Calu3 (cell line): Measurements from ENCODE around the gene IL17RC. TPM values are rescaled to one million over a fixed set of nuclear protein-coding genes. Genes with fewer than 3 reads are reported as not detected.
A peak's percentile ranks its signal among the peaks of the same experiment; 100 is the strongest.
"Not testable (repeated sequence)": the region's sequence is repeated elsewhere in the genome, so short reads cannot be mapped to it uniquely, and the experiment has no call there.

Source experiments
- BruUV-seq: library from RNA; stranded (reverse); fragments of 400-500 nt; replicated peaks from 2 replicates; lab custom pipeline; 2021; lab: Mats Ljungman, UMichigan
- CTCF ChIA-PET: fragments of 300-600 bp; sonication (Branson Sonifier 250); formaldehyde crosslinking; loops from one replicate; lab custom pipeline; 2022; ENCODE audit warnings: antibody characterized with exemption; lab: Charles Lee
- DNase-seq: peaks from one replicate; pipeline ENCODE4 v3.0.0; 2022
- H3K27ac Mint-ChIP-seq: one replicate; pipeline ENCODE4 v1.8.0; 2022; ENCODE audit warnings: mixed read lengths; ENCODE audit not compliant: unreplicated experiment
- H3K27me3 Mint-ChIP-seq: one replicate; pipeline ENCODE4 v1.8.0; 2022; ENCODE audit warnings: mixed read lengths; ENCODE audit not compliant: unreplicated experiment
- H3K36me3 Mint-ChIP-seq: one replicate; pipeline ENCODE4 v1.8.0; 2022; ENCODE audit warnings: mild to moderate bottlenecking, moderate library complexity, mixed read lengths; ENCODE audit not compliant: insufficient read depth, unreplicated experiment
- H3K4me1 Mint-ChIP-seq: one replicate; pipeline ENCODE4 v1.8.0; 2022; ENCODE audit warnings: mild to moderate bottlenecking, low read depth, mixed read lengths; ENCODE audit not compliant: unreplicated experiment
- H3K4me3 Mint-ChIP-seq: one replicate; pipeline ENCODE4 v1.8.0; 2022; ENCODE audit warnings: mild to moderate bottlenecking, low read depth, moderate library complexity, mixed read lengths; ENCODE audit not compliant: unreplicated experiment
- H3K9me3 Mint-ChIP-seq: one replicate; pipeline ENCODE4 v1.8.0; 2022; ENCODE audit warnings: low read depth, mixed read lengths; ENCODE audit not compliant: unreplicated experiment
- CTCF ChIP-seq: fragments of 200-600 bp; IDR thresholded peaks from one replicate; pipeline ENCODE4 v1.8.0; 2022; ENCODE audit warnings: antibody characterized with exemption; ENCODE audit not compliant: unreplicated experiment
- intact Hi-C: fragments of 100-400 bp; cut with micrococcal nuclease; formaldehyde crosslinking; loops from one replicate; pipeline ENCODE4 v1.10.0; 2022; ENCODE audit not compliant: unreplicated experiment
- total RNA-seq: library from RNA; stranded (reverse); gene quantifications from 2 replicates; pipeline ENCODE4 v1.2.3, GENCODE V29; 2022

Gene IL17RC
- total RNA-seq, 1 experiment from 2014 or later = 19.1 TPM

- CTCF ChIA-PET = interaction anchor here (0.6 to 1.2 kb wide), 13 partner anchors 11 to 199 kb away, joined by 3 to 10 read pairs (median 3); partner anchors contain the start of genes CRELD1 and IL17RC
- peak overlapping the region; percentile 66 for H3K27ac Mint-ChIP-seq
- peaks cover under 1% of the 10 kb centered on the region for H3K9me3 Mint-ChIP-seq
- peak; percentile 80 for DNase-seq
- H3K36me3 Mint-ChIP-seq = peaks cover 28% of the 10 kb centered on the region
- no TSS peak for BruUV-seq
- H3K27me3 Mint-ChIP-seq = no peaks in the 10 kb centered on the region
- intact Hi-C loops = loop anchor here (2.0 to 5.0 kb wide), 3 partner anchors 35 to 50 kb away; partner anchors contain the start of gene CRELD1
- peaks cover 65% of the 10 kb centered on the region for H3K4me1 Mint-ChIP-seq
- peak overlapping the region; percentile 52 for H3K4me3 Mint-ChIP-seq
- TF ChIP-seq CTCF = no peak
Observed at GRCh38 chr3:9897408-9898372, 19.2 kb upstream of the IL17RC start.

GRCh38 chr3:9898467-9899241, 18.2 kb upstream of the IL17RC start:
- H3K27me3 Mint-ChIP-seq = no peaks in the 10 kb centered on the region
- peak; percentile 43 for DNase-seq
- peaks cover 67% of the 10 kb centered on the region for H3K4me1 Mint-ChIP-seq
- CTCF ChIA-PET = interaction anchor here (1.0 to 1.1 kb wide), 5 partner anchors 15 to 110 kb away, joined by 3 to 10 read pairs (median 8); partner anchors contain the start of genes CRELD1 and IL17RC
- peak overlapping the region; percentile 76 for H3K27ac Mint-ChIP-seq
- H3K9me3 Mint-ChIP-seq = no peaks in the 10 kb centered on the region
- H3K4me3 Mint-ChIP-seq = peak overlapping the region; percentile 52
- peaks cover 34% of the 10 kb centered on the region for H3K36me3 Mint-ChIP-seq
- no peak for TF ChIP-seq CTCF
- intact Hi-C loops = loop anchor here (2.0 to 5.0 kb wide), 3 partner anchors 34 to 51 kb away; partner anchors contain the start of gene CRELD1
- no TSS peak for BruUV-seq

- H3K27ac Mint-ChIP-seq = peak overlapping the region; percentile 76
- no peak for TF ChIP-seq CTCF
- intact Hi-C loops = loop anchor here (2.0 to 5.0 kb wide), 3 partner anchors 33 to 52 kb away; partner anchors contain the start of gene CRELD1
- H3K36me3 Mint-ChIP-seq = peaks cover 28% of the 10 kb centered on the region
- H3K4me3 Mint-ChIP-seq = peak overlapping the region; percentile 52
- DNase-seq = no peak
- peaks cover 73% of the 10 kb centered on the region for H3K4me1 Mint-ChIP-seq
- CTCF ChIA-PET = no interaction called here
- BruUV-seq = no TSS peak
- H3K27me3 Mint-ChIP-seq = no peaks in the 10 kb centered on the region
- no peaks in the 10 kb centered on the region for H3K9me3 Mint-ChIP-seq
Observed at GRCh38 chr3:9899289-9899791, 17.6 kb upstream of the IL17RC start.

GRCh38 chr3:9900965-9901415, 15.9 kb upstream of the IL17RC start:
- H3K27me3 Mint-ChIP-seq, DNase-seq, BruUV-seq, intact Hi-C loops, H3K4me3 Mint-ChIP-seq, H3K27ac Mint-ChIP-seq, CTCF ChIA-PET, H3K9me3 Mint-ChIP-seq: not testable (repeated sequence)
- peaks cover 59% of the 10 kb centered on the region for H3K4me1 Mint-ChIP-seq
- peaks cover 18% of the 10 kb centered on the region for H3K36me3 Mint-ChIP-seq
